ENCODE measurements around the gene C1QC.
"Not testable (repeated sequence)": the region's sequence is repeated elsewhere in the genome, so short reads cannot be mapped to it uniquely, and the experiment has no call there.

Gene C1QC

GRCh38 chr1:22651941-22652856 lies 8.8 kb downstream of the C1QC start:
- no peak for DNase-seq

GRCh38 chr1:22652881-22653316 lies 9.5 kb downstream of the C1QC start, which contains the start of gene C1QB:
TSS of gene C1QB (plus strand) at chr1:22653236. CDS start at chr1:22659463, 6,227 bp downstream.
- DNase-seq = no peak

GRCh38 chr1:22654692-22655091 lies 11.3 kb downstream of the C1QC start:
- no peak for DNase-seq

GRCh38 chr1:22658385-22659163 lies 15.1 kb downstream of the C1QC start:
- no peak for DNase-seq

- DNase-seq = no peak
Measured at GRCh38 chr1:22660716-22661241, 17.3 kb downstream of the C1QC start.

- DNase-seq = no peak
Measured at GRCh38 chr1:22661880-22662279, 18.4 kb downstream of the C1QC start.

GRCh38 chr1:22662318-22662717 lies 18.9 kb downstream of the C1QC start:
- DNase-seq = no peak

- DNase-seq = no peak
Measured at GRCh38 chr1:22662986-22663408, 19.6 kb downstream of the C1QC start.

- no peak for DNase-seq
Measured at GRCh38 chr1:22665752-22666151, 22.3 kb downstream of the C1QC start.

- DNase-seq = no peak
Measured at GRCh38 chr1:22666412-22666811, 23.0 kb downstream of the C1QC start.

GRCh38 chr1:22668840-22669239 lies 25.4 kb downstream of the C1QC start:
- not testable (repeated sequence) for DNase-seq

- no peak for DNase-seq
Measured at GRCh38 chr1:22670352-22670975, 27.0 kb downstream of the C1QC start.

- no peak for DNase-seq
Measured at GRCh38 chr1:22671999-22672398, 28.6 kb downstream of the C1QC start.

- no peak for DNase-seq
Measured at GRCh38 chr1:22673486-22674409, 30.3 kb downstream of the C1QC start.

GRCh38 chr1:22674410-22674749 lies 30.9 kb downstream of the C1QC start:
- no peak for DNase-seq

GRCh38 chr1:22676151-22676550 lies 32.7 kb downstream of the C1QC start:
- DNase-seq = not testable (repeated sequence)

- DNase-seq = no peak
Measured at GRCh38 chr1:22676916-22677583, 33.6 kb downstream of the C1QC start.

- no peak for DNase-seq
Measured at GRCh38 chr1:22677931-22678896, 34.8 kb downstream of the C1QC start.

- DNase-seq = no peak
Measured at GRCh38 chr1:22680726-22681125, 37.3 kb downstream of the C1QC start.

All from effector CD4-positive, alpha-beta T cell (primary cell).